WTC11 (cell line): Measurements from ENCODE around the gene TCP11L2. TPM values are rescaled to one million over a fixed set of nuclear protein-coding genes. Genes with fewer than 3 reads are reported as not detected.

Experiments
- ATAC-seq: fragments of 200-7000 bp; cut with Tn5 transposase; 2 replicates; pipeline ENCODE4 v1.10.0; 2021; ENCODE audit warnings: mild to moderate bottlenecking, moderate library complexity
- CTCF ChIA-PET: fragments of 300-600 bp; sonication (Branson Sonifier 250); formaldehyde crosslinking; loops from one replicate; lab custom pipeline; 2021; ENCODE audit warnings: antibody characterized with exemption; lab: Charles Lee
- POLR2A ChIA-PET: fragments of 350-600 bp; sonication (Branson Sonifier 250); formaldehyde crosslinking; loops from one replicate; lab custom pipeline; 2021; ENCODE audit warnings: antibody characterized with exemption; lab: Charles Lee
- DNase-seq: peaks from one replicate; pipeline ENCODE4 v3.0.0; 2021; ENCODE audit warnings: low spot score
- H3K27ac Mint-ChIP-seq: 2 replicates; pipeline ENCODE4 v1.8.0; 2021; ENCODE audit warnings: mixed read lengths
- H3K27me3 Mint-ChIP-seq: 2 replicates; pipeline ENCODE4 v1.8.0; 2021; ENCODE audit warnings: low read depth, mild to moderate bottlenecking, moderate library complexity, mixed read lengths
- H3K36me3 Mint-ChIP-seq: 2 replicates; pipeline ENCODE4 v1.8.0; 2021; ENCODE audit warnings: mixed read lengths
- H3K4me1 Mint-ChIP-seq: 2 replicates; pipeline ENCODE4 v1.8.0; 2022; ENCODE audit warnings: mixed read lengths
- H3K4me3 Mint-ChIP-seq: 2 replicates; pipeline ENCODE4 v1.8.0; 2021; ENCODE audit warnings: mild to moderate bottlenecking, moderate library complexity, mixed read lengths
- H3K9me3 Mint-ChIP-seq: 2 replicates; pipeline ENCODE4 v1.8.0; 2021; ENCODE audit warnings: mixed read lengths
- FOXJ3 ChIP-seq: sonication (generic); formaldehyde crosslinking; IDR thresholded peaks from 2 replicates; pipeline ENCODE4 v1.9.0; 2021; ENCODE audit warnings: missing genetic modification reagents, mild to moderate bottlenecking, borderline replicate concordance
- GABPB1 ChIP-seq: sonication (generic); formaldehyde crosslinking; IDR thresholded peaks from 2 replicates; pipeline ENCODE4 v1.8.1; 2023; ENCODE audit warnings: mild to moderate bottlenecking, missing genetic modification reagents
- GRHL2 ChIP-seq: fragments of 250-450 bp; sonication (Bioruptor Pico); IDR thresholded peaks from 2 replicates; pipeline ENCODE4 v1.8.0; 2022; ENCODE audit warnings: mild to moderate bottlenecking, moderate library complexity; ENCODE audit not compliant: insufficient replicate concordance, severe bottlenecking
- MLX ChIP-seq: sonication (generic); formaldehyde crosslinking; IDR thresholded peaks from 2 replicates; pipeline ENCODE4 v1.8.1; 2023; ENCODE audit warnings: mild to moderate bottlenecking, missing genetic modification reagents, moderate library complexity
- NR3C1 ChIP-seq: sonication (generic); formaldehyde crosslinking; conservative IDR thresholded peaks from 2 replicates; pipeline ENCODE4 v1.8.1; 2023; ENCODE audit warnings: low read depth, mild to moderate bottlenecking, missing genetic modification reagents
- SMAD3 ChIP-seq: sonication (generic); formaldehyde crosslinking; IDR thresholded peaks from 2 replicates; pipeline ENCODE4 v1.8.0; 2022; ENCODE audit warnings: missing genetic modification reagents, mild to moderate bottlenecking, borderline replicate concordance
- SMAD4 ChIP-seq: sonication (generic); formaldehyde crosslinking; IDR thresholded peaks from 2 replicates; pipeline ENCODE4 v1.8.0; 2022; ENCODE audit warnings: mild to moderate bottlenecking, missing genetic modification reagents
- ZNF317 ChIP-seq: sonication (generic); formaldehyde crosslinking; IDR thresholded peaks from 2 replicates; pipeline ENCODE4 v1.8.1; 2023; ENCODE audit warnings: low read depth, mild to moderate bottlenecking, moderate library complexity, missing genetic modification reagents, borderline replicate concordance
- ZNF425 ChIP-seq: fragments of 250-450 bp; sonication (Bioruptor Pico); conservative IDR thresholded peaks from 2 replicates; pipeline ENCODE4 v1.9.0; 2021; ENCODE audit warnings: mild to moderate bottlenecking
- total RNA-seq: library from RNA; stranded (reverse); gene quantifications from 3 replicates; pipeline ENCODE4 v1.2.3, GENCODE V29; 2021
- TF ChIP-seq, protein P1 (sequence below): sonication (generic); formaldehyde crosslinking; IDR thresholded peaks from 2 replicates; pipeline ENCODE4 v1.8.0; 2022; ENCODE audit warnings: mild to moderate bottlenecking, missing genetic modification reagents
- TF ChIP-seq, protein P2 (sequence below): fragments of 250-450 bp; sonication (Bioruptor Pico); IDR thresholded peaks from 2 replicates; pipeline ENCODE4 v1.9.0; 2021; ENCODE audit warnings: mild to moderate bottlenecking

TCP11L2 gene
- total RNA-seq, 1 experiment from 2014 or later = 12.3 TPM

GRCh38 chr12:106364261-106364660 lies 61.7 kb downstream of the TCP11L2 start:
- Mint-ChIP-seq H3K27ac (no peak overlapping the region), H3K4me1 (no peaks in the 10 kb centered on the region), H3K27me3 (no peaks in the 10 kb centered on the region), H3K36me3 (no peaks in the 10 kb centered on the region), H3K4me3 (no peak overlapping the region)
- ChIA-PET CTCF (interaction anchor here (1.7 kb wide), 1 partner anchor 555 kb away, joined by 6 read pairs; no protein-coding TSS in a partner anchor), POLR2A (no interaction called here)
- DNase-seq (no peak), ATAC-seq (no peak)
- TF ChIP-seq SMAD3 (CRISPR knock-in tag) = no peak
- TF ChIP-seq NR3C1 (CRISPR knock-in tag) = no peak
- no peak for TF ChIP-seq ZNF425 (CRISPR knock-in tag)
- TF ChIP-seq, all 79 proteins: peak for 0
- H3K9me3 Mint-ChIP-seq = no peaks in the 10 kb centered on the region

DNA sequence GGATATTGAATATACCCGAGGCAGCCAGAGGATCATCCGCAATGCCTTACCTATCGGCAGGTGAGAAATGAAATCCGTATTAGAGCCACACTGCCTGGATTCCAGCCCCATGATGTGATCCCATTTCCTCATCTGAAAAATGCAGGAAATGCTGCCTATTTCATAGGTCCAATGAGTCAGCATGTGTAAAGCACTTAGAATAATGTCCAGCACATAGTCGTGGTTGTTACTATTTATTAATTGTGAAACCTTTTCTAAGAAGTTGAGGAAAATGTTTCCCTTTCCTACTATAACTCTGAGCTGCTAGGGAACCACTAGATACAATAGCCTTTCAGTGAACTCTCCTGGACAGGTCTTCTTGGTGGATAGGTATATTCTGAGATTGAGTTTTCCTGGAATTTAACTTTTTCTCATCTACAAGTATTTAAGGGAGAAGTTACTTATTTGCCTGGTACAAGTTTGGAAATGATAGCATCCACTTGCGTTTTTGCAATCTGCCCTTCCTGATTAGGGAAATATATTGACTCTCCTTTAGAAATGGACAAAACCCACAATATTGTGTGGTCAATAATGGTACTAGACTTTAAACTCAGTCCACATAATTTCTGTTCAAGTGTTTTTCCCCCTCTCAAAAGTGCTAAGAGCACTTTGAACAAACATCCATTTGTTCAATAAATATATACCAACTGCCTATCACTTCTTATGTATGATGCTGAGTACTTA lies 67.3 kb downstream of the TCP11L2 start:
- H3K9me3 Mint-ChIP-seq = peaks cover 5% of the 10 kb centered on the region
- no peaks in the 10 kb centered on the region for H3K4me1 Mint-ChIP-seq
- H3K27ac Mint-ChIP-seq = no peak overlapping the region
- CTCF ChIA-PET = no interaction called here
- no peak overlapping the region for H3K4me3 Mint-ChIP-seq
- DNase-seq (no peak), ATAC-seq (no peak)
- peaks cover 25% of the 10 kb centered on the region for H3K36me3 Mint-ChIP-seq
- POLR2A ChIA-PET = no interaction called here
- no peaks in the 10 kb centered on the region for H3K27me3 Mint-ChIP-seq
- TF ChIP-seq ZNF317 (CRISPR knock-in tag) (no peak), MLX (CRISPR knock-in tag) (no peak)
- TF ChIP-seq, all 79 proteins: peak for 0

- no peaks in the 10 kb centered on the region for H3K4me1 Mint-ChIP-seq
- H3K36me3 Mint-ChIP-seq = peaks cover 28% of the 10 kb centered on the region
- ChIA-PET POLR2A (no interaction called here), CTCF (interaction anchor here (3.1 kb wide), 1 partner anchor 541 kb away, joined by 17 read pairs; no protein-coding TSS in a partner anchor)
- no peaks in the 10 kb centered on the region for H3K27me3 Mint-ChIP-seq
- ATAC-seq (no peak), DNase-seq (no peak)
- no peak overlapping the region for H3K27ac Mint-ChIP-seq
- H3K4me3 Mint-ChIP-seq = no peak overlapping the region
- TF ChIP-seq, protein P1, sequence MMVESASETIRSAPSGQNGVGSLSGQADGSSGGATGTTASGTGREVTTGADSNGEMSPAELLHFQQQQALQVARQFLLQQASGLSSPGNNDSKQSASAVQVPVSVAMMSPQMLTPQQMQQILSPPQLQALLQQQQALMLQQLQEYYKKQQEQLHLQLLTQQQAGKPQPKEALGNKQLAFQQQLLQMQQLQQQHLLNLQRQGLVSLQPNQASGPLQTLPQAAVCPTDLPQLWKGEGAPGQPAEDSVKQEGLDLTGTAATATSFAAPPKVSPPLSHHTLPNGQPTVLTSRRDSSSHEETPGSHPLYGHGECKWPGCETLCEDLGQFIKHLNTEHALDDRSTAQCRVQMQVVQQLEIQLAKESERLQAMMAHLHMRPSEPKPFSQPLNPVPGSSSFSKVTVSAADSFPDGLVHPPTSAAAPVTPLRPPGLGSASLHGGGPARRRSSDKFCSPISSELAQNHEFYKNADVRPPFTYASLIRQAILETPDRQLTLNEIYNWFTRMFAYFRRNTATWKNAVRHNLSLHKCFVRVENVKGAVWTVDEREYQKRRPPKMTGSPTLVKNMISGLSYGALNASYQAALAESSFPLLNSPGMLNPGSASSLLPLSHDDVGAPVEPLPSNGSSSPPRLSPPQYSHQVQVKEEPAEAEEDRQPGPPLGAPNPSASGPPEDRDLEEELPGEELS = no peak
- TF ChIP-seq SMAD4 (no peak), SMAD3 (CRISPR knock-in tag) (no peak), GRHL2 (CRISPR knock-in tag) (no peak), GABPB1 (no peak), FOXJ3 (CRISPR knock-in tag) (no peak)
- TF ChIP-seq, protein P2, sequence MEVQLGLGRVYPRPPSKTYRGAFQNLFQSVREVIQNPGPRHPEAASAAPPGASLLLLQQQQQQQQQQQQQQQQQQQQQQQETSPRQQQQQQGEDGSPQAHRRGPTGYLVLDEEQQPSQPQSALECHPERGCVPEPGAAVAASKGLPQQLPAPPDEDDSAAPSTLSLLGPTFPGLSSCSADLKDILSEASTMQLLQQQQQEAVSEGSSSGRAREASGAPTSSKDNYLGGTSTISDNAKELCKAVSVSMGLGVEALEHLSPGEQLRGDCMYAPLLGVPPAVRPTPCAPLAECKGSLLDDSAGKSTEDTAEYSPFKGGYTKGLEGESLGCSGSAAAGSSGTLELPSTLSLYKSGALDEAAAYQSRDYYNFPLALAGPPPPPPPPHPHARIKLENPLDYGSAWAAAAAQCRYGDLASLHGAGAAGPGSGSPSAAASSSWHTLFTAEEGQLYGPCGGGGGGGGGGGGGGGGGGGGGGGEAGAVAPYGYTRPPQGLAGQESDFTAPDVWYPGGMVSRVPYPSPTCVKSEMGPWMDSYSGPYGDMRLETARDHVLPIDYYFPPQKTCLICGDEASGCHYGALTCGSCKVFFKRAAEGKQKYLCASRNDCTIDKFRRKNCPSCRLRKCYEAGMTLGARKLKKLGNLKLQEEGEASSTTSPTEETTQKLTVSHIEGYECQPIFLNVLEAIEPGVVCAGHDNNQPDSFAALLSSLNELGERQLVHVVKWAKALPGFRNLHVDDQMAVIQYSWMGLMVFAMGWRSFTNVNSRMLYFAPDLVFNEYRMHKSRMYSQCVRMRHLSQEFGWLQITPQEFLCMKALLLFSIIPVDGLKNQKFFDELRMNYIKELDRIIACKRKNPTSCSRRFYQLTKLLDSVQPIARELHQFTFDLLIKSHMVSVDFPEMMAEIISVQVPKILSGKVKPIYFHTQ = no peak
- peaks cover 10% of the 10 kb centered on the region for H3K9me3 Mint-ChIP-seq
Observed at GRCh38 chr12:106378788-106379187, 76.3 kb downstream of the TCP11L2 start.
